NCI-H82 (cell line): ENCODE measurements around the gene KIRREL3.

Source experiments
- DNase-seq: peaks from one replicate; lab custom pipeline; 2025; lab: John Stamatoyannopoulos, UW

Gene KIRREL3

GRCh38 chr11:126870021-126870420 is 130.5 kb downstream of the KIRREL3 start:
- DNase-seq: no peak

GRCh38 chr11:126868741-126869140 is 131.8 kb downstream of the KIRREL3 start:
- DNase-seq: peak; percentile 78

GRCh38 chr11:126864934-126865333 is 135.6 kb downstream of the KIRREL3 start:
- peak; percentile 16 for DNase-seq

GRCh38 chr11:126863294-126863997 is 137.1 kb downstream of the KIRREL3 start:
- no peak for DNase-seq

GRCh38 chr11:126862664-126863243 is 137.8 kb downstream of the KIRREL3 start:
- DNase-seq: peak; percentile 43

GRCh38 chr11:126861796-126862459 is 138.6 kb downstream of the KIRREL3 start:
- DNase-seq: no peak

- peak; percentile 89 for DNase-seq
These were observed 142.4 kb downstream of the KIRREL3 start for GRCh38 chr11:126857860-126858808.

GRCh38 chr11:126855536-126855935 is 145.0 kb downstream of the KIRREL3 start:
- DNase-seq: no peak

- no peak for DNase-seq
These were observed 146.8 kb downstream of the KIRREL3 start for GRCh38 chr11:126853732-126854131.

- no peak for DNase-seq
These were observed 155.8 kb downstream of the KIRREL3 start for GRCh38 chr11:126844789-126845188.

GRCh38 chr11:126843096-126843495 is 157.5 kb downstream of the KIRREL3 start:
- no peak for DNase-seq

GRCh38 chr11:126841999-126842398 is 158.6 kb downstream of the KIRREL3 start:
- no peak for DNase-seq

GRCh38 chr11:126840975-126841374 is 159.6 kb downstream of the KIRREL3 start:
- DNase-seq: no peak

- DNase-seq: no peak
These were observed 160.2 kb downstream of the KIRREL3 start for GRCh38 chr11:126840201-126840886.

- no peak for DNase-seq
These were observed 161.1 kb downstream of the KIRREL3 start for GRCh38 chr11:126839496-126839895.

GRCh38 chr11:126838779-126839178 is 161.8 kb downstream of the KIRREL3 start:
- no peak for DNase-seq

- no peak for DNase-seq
These were observed 163.0 kb downstream of the KIRREL3 start for GRCh38 chr11:126837581-126837980.

- DNase-seq: no peak
These were observed 166.0 kb downstream of the KIRREL3 start for GRCh38 chr11:126834573-126834972.

- no peak for DNase-seq
These were observed 166.4 kb downstream of the KIRREL3 start for GRCh38 chr11:126834149-126834548.

- DNase-seq: peak; percentile 67
These were observed 167.5 kb downstream of the KIRREL3 start for GRCh38 chr11:126833065-126833464.

- DNase-seq: peak; percentile 32
These were observed 168.2 kb downstream of the KIRREL3 start for GRCh38 chr11:126832387-126832786.
